HG03095 (cell line): Measurements from ENCODE around the gene THG1L.
"Not testable (repeated sequence)": the region's sequence is repeated elsewhere in the genome, so short reads cannot be mapped to it uniquely, and the experiment has no call there.

Source experiments
- ATAC-seq: cut with Tn5 transposase; IDR thresholded peaks from one replicate; pipeline ENCODE4 v1.9.1; 2021; ENCODE audit warnings: moderate library complexity; ENCODE audit not compliant: unreplicated experiment

Gene THG1L

DNA sequence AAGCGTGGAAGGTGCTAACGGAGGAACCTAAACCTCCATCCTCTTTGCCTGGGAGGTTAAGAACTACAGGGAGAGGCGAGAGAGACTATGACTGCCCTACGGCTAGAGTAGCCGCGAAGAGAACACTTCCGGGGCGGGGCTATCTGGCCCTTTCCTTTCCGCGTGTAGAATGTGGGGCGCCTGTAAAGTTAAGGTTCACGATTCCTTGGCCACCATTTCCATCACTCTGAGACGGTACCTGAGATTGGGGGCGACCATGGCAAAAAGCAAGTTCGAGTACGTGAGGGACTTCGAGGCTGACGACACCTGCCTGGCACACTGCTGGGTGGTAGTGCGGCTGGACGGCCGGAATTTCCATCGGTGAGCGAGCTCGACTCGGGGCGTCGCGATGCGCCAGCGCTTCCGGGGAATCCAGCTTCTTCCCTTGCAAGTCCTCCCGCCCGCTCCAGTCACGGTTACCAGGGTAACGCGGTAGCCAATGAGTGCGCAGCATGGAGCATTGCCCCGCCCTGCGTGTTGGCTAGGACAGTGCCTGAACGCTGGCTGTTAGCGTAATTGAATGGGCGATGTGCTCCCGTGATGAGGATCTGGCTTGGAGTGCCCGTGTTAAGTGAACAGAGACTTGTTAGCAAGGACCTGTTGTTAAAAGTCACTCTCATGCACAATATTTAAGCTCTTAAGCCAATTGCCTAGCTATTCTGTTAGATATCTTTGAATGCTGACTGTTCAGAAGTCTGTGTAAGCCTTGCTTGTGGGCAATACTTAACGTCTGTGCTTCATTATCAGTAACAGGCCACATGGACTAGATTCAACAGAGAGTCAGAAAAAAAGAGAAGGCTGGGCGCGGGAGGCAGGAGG lies at the start of gene THG1L:
THG1L (plus strand) TSS at position 149 of the 858 bp plus-strand sequence; CDS start at position 170, 21 bp downstream.
- peak; percentile 92 for ATAC-seq

GRCh38 chr5:157682257-157682656 lies 49.0 kb upstream of the THG1L start:
- no peak for ATAC-seq

DNA sequence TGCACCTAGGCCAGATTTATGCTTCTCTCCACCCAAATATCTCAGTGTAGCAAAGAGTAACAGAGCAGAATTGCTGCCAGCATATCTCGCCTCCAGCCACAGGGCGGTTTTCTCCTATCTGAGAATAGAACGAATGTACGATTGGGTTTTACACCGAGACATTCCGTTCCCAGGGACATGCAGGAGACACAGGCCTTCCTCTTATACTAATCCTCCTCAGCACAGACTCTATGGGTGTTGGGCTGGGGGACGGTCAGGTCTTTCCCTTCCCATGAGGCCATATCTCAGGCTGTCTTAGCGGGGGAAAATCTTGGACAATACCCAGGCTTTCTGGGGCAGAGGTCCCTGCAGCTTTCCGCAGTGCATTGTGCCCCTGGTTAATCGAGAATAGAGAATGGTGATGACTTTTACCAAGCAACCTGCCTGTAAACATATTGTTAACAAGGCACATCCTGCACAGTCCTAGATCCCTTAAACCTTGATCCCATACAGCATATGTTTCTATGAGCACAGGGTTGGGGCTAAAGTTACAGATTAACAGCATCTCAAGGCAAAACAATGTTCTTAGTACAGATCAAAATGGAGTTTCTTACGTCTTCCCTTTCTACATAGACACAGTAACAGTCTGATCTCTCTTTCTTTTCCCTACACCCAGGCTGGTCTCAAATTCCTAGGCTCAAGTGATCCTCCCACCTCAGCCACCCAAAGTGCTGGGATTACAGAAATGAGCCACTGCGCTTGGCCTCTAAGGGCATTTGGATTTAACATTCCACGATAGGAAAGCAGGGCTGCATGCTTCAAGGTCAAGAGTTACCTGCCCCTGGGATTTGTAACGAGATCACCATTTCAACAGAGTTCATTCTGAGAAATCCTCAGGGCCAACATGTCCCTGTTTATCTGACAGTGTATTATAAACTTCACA lies 44.7 kb upstream of the THG1L start:
- not testable (repeated sequence) for ATAC-seq

GRCh38 chr5:157687198-157687554 lies 44.0 kb upstream of the THG1L start:
- ATAC-seq: no peak

DNA sequence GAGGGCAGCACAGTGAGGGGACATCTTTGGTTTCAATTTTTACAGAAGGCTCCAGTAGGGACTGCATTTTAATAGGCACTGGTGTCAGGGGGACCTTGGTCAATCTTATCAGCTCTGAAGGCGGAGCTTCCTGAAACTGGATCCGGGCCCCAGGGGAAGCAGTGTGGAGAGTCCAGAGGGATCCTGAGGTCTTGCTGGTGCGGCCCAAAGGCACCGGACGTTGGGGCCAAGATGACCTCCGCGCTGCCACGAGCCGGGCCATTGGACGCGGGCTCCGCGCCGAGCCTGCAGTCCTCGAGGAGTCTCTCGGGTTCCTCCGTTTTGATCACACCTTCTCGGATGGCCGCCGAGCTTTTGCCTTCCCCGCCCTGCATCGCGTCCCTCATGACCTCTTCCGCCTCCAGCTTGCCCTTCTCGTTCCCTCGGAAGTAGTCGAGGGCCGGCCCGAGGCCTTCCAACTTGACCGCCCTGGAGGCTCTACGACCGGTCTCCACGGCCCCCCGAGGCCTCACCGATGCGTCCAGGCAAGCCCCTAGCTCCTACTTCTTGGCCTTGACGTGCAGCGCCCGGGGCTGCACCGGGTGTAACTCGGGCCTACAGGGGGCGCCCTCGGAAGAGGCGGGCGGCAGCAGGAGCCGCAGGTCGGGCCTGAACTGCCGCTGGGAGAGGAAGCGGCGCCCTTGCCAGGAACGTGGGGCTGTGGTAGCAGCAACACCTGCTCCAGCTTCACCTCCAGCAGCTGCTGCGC lies 41.1 kb upstream of the THG1L start:
- ATAC-seq: no peak

DNA sequence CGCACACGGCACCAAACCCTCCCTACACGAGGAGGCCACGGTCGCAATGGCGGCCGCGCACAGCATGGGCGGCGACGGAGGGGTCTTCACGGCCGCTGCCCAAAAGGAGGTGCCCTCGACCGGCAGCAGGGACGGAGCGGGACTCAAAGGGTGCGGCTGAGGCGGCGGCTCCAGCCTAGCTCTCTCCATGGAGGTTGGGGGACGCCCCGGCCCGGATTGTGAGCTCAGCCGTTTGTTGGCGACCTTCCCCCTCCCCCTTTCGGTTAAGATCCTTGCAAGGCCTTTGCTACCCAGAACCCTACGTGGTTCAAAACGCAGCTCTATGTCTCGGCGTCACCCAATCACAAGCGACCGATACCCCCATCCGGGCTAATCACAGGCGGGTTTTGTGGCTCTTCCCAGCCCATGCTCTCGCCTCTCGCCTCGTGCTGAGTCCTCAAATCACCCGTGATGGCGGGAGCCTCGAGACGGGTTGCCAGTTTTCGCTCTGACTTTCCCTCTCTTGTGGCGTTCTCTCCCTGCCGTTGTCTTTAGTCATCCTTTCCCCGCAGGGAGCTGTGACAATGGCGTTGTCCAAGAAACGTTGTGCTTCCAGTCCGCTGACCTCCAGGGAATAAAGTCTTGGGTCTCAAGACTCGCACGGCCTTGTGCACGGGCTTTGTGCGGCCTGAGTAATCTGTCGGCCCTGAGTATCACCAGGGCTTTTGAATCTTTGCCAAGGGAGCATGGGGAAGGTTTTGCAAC lies 40.4 kb upstream of the THG1L start:
- ATAC-seq: no peak

- not testable (repeated sequence) for ATAC-seq
These were observed 37.4 kb upstream of the THG1L start for GRCh38 chr5:157693816-157694215.

GRCh38 chr5:157696154-157696553 lies 35.1 kb upstream of the THG1L start:
- not testable (repeated sequence) for ATAC-seq

DNA sequence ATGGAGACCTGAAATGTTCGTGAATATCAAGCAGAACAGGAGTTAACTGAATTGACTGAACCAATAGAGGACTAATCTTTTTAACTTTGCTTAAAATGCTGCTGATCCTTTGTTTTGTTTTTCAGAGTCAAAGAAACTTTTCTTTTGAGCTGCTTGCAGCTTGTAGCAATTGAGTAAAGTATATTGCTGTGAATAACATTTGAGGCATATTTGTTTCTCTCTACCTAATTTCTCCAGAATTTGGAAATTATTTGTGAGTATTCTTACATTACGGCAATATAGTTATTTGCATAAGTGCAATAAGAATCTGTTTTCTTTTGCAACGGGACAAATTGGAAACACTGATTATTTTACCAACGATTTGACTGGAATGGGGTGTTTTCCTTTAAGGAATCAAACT lies 32.5 kb upstream of the THG1L start:
- ATAC-seq: not testable (repeated sequence)

DNA sequence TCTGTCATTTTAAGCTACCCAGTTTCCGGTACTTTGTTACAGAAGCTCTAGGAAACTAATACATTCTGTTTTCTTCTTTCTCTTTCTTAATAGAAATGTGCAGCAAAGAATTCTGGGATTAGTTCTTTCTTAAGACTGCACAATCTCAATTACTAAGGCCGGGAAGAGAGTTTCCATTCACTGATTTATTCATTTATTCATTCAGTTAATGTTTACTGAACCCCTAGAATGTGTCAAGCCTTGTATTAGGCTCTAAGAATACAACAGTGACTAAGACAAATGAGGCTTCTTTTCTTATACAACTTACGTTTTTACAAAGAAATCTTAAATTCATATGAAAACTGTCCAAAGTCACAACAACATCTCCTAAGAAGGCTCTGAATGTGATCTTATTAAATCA lies 27.5 kb upstream of the THG1L start:
- ATAC-seq: no peak

DNA sequence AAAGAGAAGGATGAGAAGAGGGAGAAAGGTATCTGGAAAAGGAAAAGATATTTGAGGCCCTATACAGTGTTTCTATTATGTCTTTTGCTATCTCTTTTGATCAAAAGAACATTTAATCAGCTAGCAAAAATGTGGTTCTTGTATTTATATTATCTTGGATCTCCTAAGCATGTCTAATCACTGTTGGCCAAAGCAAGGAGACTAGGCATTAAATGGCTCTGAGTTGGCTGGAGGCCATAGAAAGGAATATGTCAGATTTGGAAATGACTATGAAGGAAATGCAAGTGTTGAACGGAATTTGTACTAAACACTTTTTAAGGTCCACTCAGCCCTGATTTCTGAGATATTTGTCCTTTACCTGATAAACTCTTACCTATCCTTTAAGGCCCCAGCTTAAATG lies 22.4 kb upstream of the THG1L start:
- ATAC-seq: no peak

DNA sequence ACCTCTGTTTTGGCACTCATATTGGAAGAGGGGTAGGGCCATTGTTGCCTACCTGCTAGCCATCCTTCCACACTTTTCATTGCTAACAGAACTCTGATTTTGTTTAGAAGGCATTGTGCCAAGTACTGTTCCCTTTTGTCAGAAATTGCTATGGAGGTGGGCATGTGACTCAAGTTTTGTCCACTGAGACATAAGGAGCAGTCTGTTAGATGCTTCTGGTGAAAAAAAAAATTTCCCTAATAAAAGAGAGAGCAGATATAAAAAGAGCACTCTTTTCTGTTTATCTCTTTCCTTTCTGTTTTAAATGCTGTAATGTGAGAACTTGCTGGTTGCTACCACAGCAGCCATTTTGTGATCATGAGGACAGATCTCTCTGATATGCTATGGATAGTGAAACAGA lies 21.9 kb upstream of the THG1L start:
- no peak for ATAC-seq

DNA sequence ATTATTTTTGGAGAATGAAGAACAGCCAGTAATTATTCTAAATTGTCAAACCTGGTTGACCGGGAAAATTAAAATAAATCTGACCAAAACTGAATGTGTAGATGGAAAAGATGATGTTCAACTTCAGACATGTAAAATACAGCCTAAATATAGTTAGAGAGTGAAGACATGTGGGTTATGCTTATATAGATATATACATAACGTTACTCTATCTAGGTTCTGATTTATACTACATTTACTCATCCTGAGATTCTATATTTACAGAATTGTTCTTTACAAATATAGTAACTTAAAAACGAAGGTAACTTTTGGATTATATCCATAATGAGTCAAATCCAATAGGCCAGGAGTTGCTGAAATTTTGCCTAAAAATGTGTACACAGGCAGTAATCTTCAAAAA lies 20.8 kb upstream of the THG1L start:
- no peak for ATAC-seq

DNA sequence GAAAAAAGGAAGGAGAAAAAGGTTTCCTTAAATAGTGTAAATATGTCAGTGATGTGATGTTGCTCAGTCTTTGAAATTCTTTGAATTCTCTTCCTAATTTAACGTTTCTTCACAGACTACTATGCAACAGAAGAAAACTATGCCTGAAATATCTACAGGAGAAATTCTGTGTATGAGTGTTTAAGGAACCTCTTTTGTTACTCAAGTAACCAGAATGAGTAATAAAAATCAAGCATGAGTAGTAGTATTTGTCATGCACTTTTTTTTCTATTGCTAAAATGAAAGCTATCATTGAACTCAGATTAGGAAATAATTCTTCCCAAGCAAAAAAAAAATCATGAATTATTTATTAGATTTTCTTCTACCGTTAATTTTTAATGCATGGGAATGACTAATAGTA lies 20.3 kb upstream of the THG1L start:
- no peak for ATAC-seq

GRCh38 chr5:157713830-157714595 lies 17.2 kb upstream of the THG1L start:
- ATAC-seq: no peak

DNA sequence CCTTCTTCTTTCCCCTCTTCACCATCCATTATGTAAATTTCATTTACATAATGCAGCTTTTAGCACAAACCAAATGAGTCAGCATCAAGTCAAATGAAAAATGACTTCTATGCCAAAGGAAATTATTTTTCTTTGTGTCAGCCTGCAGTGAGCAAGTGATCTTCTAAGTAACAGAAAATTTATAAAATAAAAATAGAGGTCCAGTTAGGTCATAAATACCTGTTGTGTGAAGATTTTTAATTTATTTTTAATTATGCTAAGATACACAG lies 16.7 kb upstream of the THG1L start:
- no peak for ATAC-seq

GRCh38 chr5:157718519-157718918 lies 12.7 kb upstream of the THG1L start:
- peak; percentile 80 for ATAC-seq

GRCh38 chr5:157719245-157719644 lies 12.0 kb upstream of the THG1L start:
- no peak for ATAC-seq

- ATAC-seq: no peak
These were observed 10.1 kb upstream of the THG1L start for GRCh38 chr5:157721159-157721558.

GRCh38 chr5:157722895-157723294 lies 8.3 kb upstream of the THG1L start:
- ATAC-seq: not testable (repeated sequence)
